ENCODE data around the gene GJB5.
A peak's percentile ranks its signal among the peaks of the same experiment; 100 is the strongest.

Gene GJB5

GRCh38 chr1:34711485-34711884 lies 43.4 kb upstream of the GJB5 start:
- TF ChIP-seq USF1 (IDR thresholded peaks at IDR 0.05) (peak; percentile 90), REST (IDR thresholded peaks at IDR 0.05; ENCODE audit: low read depth) (no peak), CEBPB (IDR thresholded peaks at IDR 0.05) (no peak), EP300 (IDR thresholded peaks at IDR 0.05; ENCODE audit: borderline replicate concordance) (no peak)

- TF ChIP-seq TEAD4 (IDR thresholded peaks at IDR 0.05), result no peak
- no peak for TF ChIP-seq REST (IDR thresholded peaks at IDR 0.05; ENCODE audit: low read depth)
- no peak for TF ChIP-seq FOXM1 (IDR thresholded peaks at IDR 0.05; ENCODE audit: borderline replicate concordance, low read depth)
- no peak for TF ChIP-seq ZBTB7A (IDR thresholded peaks at IDR 0.05; ENCODE audit: low read depth)
- no peak for TF ChIP-seq CEBPB (IDR thresholded peaks at IDR 0.05)
- TF ChIP-seq EP300 (IDR thresholded peaks at IDR 0.05; ENCODE audit: borderline replicate concordance), result no peak
- TF ChIP-seq TAF1 (IDR thresholded peaks at IDR 0.05; ENCODE audit: low read depth), result no peak
These were observed 42.7 kb upstream of the GJB5 start for GRCh38 chr1:34712007-34712688.

- TF ChIP-seq MAX (IDR thresholded peaks at IDR 0.05) (no peak), RAD21 (IDR thresholded peaks at IDR 0.05; ENCODE audit: low read depth) (no peak), CREB1 (IDR thresholded peaks at IDR 0.05; ENCODE audit: low read depth) (no peak)
These were observed 41.4 kb upstream of the GJB5 start for GRCh38 chr1:34713443-34713842.

GRCh38 chr1:34714386-34714785 lies 40.5 kb upstream of the GJB5 start:
- TF ChIP-seq TCF12 (IDR thresholded peaks at IDR 0.05; ENCODE audit: low read depth), result no peak
- no peak for TF ChIP-seq TAF1 (IDR thresholded peaks at IDR 0.05; ENCODE audit: low read depth)
- TF ChIP-seq USF1 (IDR thresholded peaks at IDR 0.05), result no peak
- no peak for TF ChIP-seq RAD21 (IDR thresholded peaks at IDR 0.05; ENCODE audit: low read depth)
- TF ChIP-seq EP300 (IDR thresholded peaks at IDR 0.05; ENCODE audit: borderline replicate concordance), result no peak
- no peak for TF ChIP-seq NFIC (IDR thresholded peaks at IDR 0.05)
- no peak for TF ChIP-seq TEAD4 (IDR thresholded peaks at IDR 0.05)

GRCh38 chr1:34715139-34715538 lies 39.7 kb upstream of the GJB5 start:
- no peak for TF ChIP-seq FOXM1 (IDR thresholded peaks at IDR 0.05; ENCODE audit: borderline replicate concordance, low read depth)
- TF ChIP-seq NFIC (IDR thresholded peaks at IDR 0.05), result no peak

GRCh38 chr1:34721241-34721640 lies 33.6 kb upstream of the GJB5 start:
- TF ChIP-seq FOXM1 (IDR thresholded peaks at IDR 0.05; ENCODE audit: borderline replicate concordance, low read depth), result no peak
- TF ChIP-seq YY1 (IDR thresholded peaks at IDR 0.05; ENCODE audit: low read depth), result no peak
- TF ChIP-seq TEAD4 (IDR thresholded peaks at IDR 0.05), result no peak
- no peak for TF ChIP-seq USF1 (IDR thresholded peaks at IDR 0.05)
- TF ChIP-seq EGR1 (IDR thresholded peaks at IDR 0.05), result no peak
- no peak for TF ChIP-seq TCF12 (IDR thresholded peaks at IDR 0.05; ENCODE audit: low read depth)
- no peak for TF ChIP-seq RAD21 (IDR thresholded peaks at IDR 0.05; ENCODE audit: low read depth)
- no peak for TF ChIP-seq CREB1 (IDR thresholded peaks at IDR 0.05; ENCODE audit: low read depth)
- TF ChIP-seq ZBTB7A (IDR thresholded peaks at IDR 0.05; ENCODE audit: low read depth), result no peak
- TF ChIP-seq TAF1 (IDR thresholded peaks at IDR 0.05; ENCODE audit: low read depth), result no peak
- no peak for TF ChIP-seq MAX (IDR thresholded peaks at IDR 0.05)
- no peak for TF ChIP-seq REST (IDR thresholded peaks at IDR 0.05; ENCODE audit: low read depth)

Data from Ishikawa (cell line).